HepG2 (cell line): ENCODE data around the gene MAN2A1. TPM values are rescaled to one million over a fixed set of nuclear protein-coding genes. Genes with fewer than 3 reads are reported as not detected.
"Not testable (repeated sequence)": the region's sequence is repeated elsewhere in the genome, so short reads cannot be mapped to it uniquely, and the experiment has no call there.

ENCODE experiments used
- ATAC-seq: fragments of 200-7000 bp; cut with Tn5 transposase; 3 replicates; pipeline ENCODE4 v1.9.1; 2020; ENCODE audit warnings: mild to moderate bottlenecking, moderate library complexity
- BruUV-seq: library from RNA; stranded (reverse); fragments of 400-500 nt; replicated peaks from 2 replicates; lab custom pipeline; 2021; lab: Mats Ljungman, UMichigan
- CTCF ChIA-PET: fragments of 300-600 bp; formaldehyde crosslinking; extraction: SDS; loops from one replicate; lab custom pipeline; 2021; ENCODE audit warnings: low total read pairs, inconsistent platforms, low intra/inter-chr PET ratio; lab: Yijun Ruan, JAX
- POLR2A ChIA-PET: fragments of 350-600 bp; sonication (Branson Sonifier 250); formaldehyde crosslinking; loops from one replicate; lab custom pipeline; 2020; ENCODE audit warnings: antibody characterized with exemption, inconsistent platforms; lab: Yijun Ruan, JAX
- DNase-seq: peaks from one replicate; pipeline ENCODE4 v3.0.0-alpha.2; 2015; ENCODE audit warnings: low spot score
- FAIRE-seq: peaks from 3 replicates; lab custom pipeline; 2011; peaks lifted over from hg19 to GRCh38; lab: Jason Lieb, UNC
- H2AFZ ChIP-seq: one replicate; pipeline ENCODE4 v1.6.1; 2011; ENCODE audit warnings: low read length, inconsistent platforms
- H3K27ac ChIP-seq: fragments of 300-600 bp; 3 replicates; pipeline ENCODE4 v1.8.0; 2011; ENCODE audit warnings: mixed run types, mild to moderate bottlenecking, mixed read lengths, low read length, inconsistent platforms; ENCODE audit not compliant: insufficient read depth; ENCODE audit errors: extremely low read length
- H3K27me3 ChIP-seq, 2 experiments: fragments of 200-600 bp in 1 of 2; 2 replicates in 1 of 2; 3 replicates in 1 of 2; pipeline versions ENCODE4 v1.6.0 to v1.8.0; 2011; ENCODE audit warnings: low read length in 2 of 2, mild to moderate bottlenecking in 2 of 2, moderate library complexity in 2 of 2, inconsistent platforms in 1 of 2; ENCODE audit not compliant: insufficient read depth in 2 of 2, control insufficient read depth in 1 of 2
- H3K36me3 ChIP-seq, 2 experiments: fragments of 200-600 bp in 1 of 2; replicated peaks in 1 of 2; 2 replicates in 1 of 2; 3 replicates in 1 of 2; pipeline versions ENCODE4 v1.5.1 to v1.8.0; 2011; ENCODE audit warnings: low read length in 2 of 2, inconsistent platforms in 1 of 2; ENCODE audit not compliant: insufficient read depth in 2 of 2, control insufficient read depth in 1 of 2
- H3K4me1 ChIP-seq: 2 replicates; pipeline ENCODE4 v1.5.1; 2012; ENCODE audit warnings: low read length, inconsistent platforms; ENCODE audit not compliant: insufficient read depth
- H3K4me2 ChIP-seq: 2 replicates; pipeline ENCODE4 v1.6.0; 2011; ENCODE audit warnings: low read depth, low read length, inconsistent platforms
- H3K4me3 ChIP-seq, 3 experiments: fragments of 200-600 bp in 1 of 3; sonication (generic), shearing (Covaris generic) in 1 of 3; replicated peaks in 1 of 3; 2 replicates each; pipeline ENCODE4 v1.5.1; 2011 to 2016; ENCODE audit warnings: low read length in 3 of 3, inconsistent platforms in 2 of 3, low read depth in 2 of 3, mild to moderate bottlenecking in 2 of 3, control low read depth in 1 of 3, mixed read lengths in 1 of 3; ENCODE audit not compliant: insufficient read depth in 1 of 3
- H3K79me2 ChIP-seq: one replicate; pipeline ENCODE4 v1.6.1; 2011; ENCODE audit warnings: low read length, inconsistent platforms; ENCODE audit not compliant: insufficient read depth
- H3K9ac ChIP-seq: 2 replicates; pipeline ENCODE4 v1.6.0; 2011; ENCODE audit warnings: mild to moderate bottlenecking, low read depth, low read length, inconsistent platforms; ENCODE audit not compliant: insufficient read depth
- H3K9me3 ChIP-seq: 2 replicates; pipeline ENCODE4 v1.5.1; 2012; ENCODE audit warnings: mild to moderate bottlenecking, low read length
- H4K20me1 ChIP-seq: 2 replicates; pipeline ENCODE4 v1.6.0; 2011; ENCODE audit warnings: inconsistent platforms, mild to moderate bottlenecking, low read length, moderate library complexity; ENCODE audit not compliant: insufficient read depth
- SAP130 ChIP-seq: IDR thresholded peaks from 2 replicates; pipeline ENCODE4 v1.6.1; 2016; ENCODE audit warnings: low read depth
- WGBS: methylation state at CpG from one replicate; pipeline ENCODE4 v1.1.6; 2017; ENCODE audit warnings: low lambda C conversion rate; 5-methylcytosine and 5-hydroxymethylcytosine counted together
- in situ Hi-C: cut with HindIII; loops from 2 replicates; pipeline ENCODE4 v1.10.0; 2017; ENCODE audit warnings: low pct_unique_long_range_greater_than_20kb; ENCODE audit not compliant: extremely low pct_ligation_motif_present
- intact Hi-C: fragments of 100-400 bp; cut with micrococcal nuclease; formaldehyde crosslinking; loops from one replicate; pipeline ENCODE4 v1.10.0; 2022; ENCODE audit not compliant: unreplicated experiment
- polyA plus RNA-seq, 8 experiments: library from polyadenylated mRNA; depleted of rRNA in 3 of 8; stranded (reverse) in 7 of 8; unstranded in 1 of 8; fragments of >200 nt; fragmentation: Illumina TruSeq in 4 of 8; extraction: Trizol in 4 of 8; gene quantifications; 2 replicates each; pipeline versions ENCODE4 v1.2.1 to v1.2.3, GENCODE V29; 2011 to 2016; ENCODE audit warnings: low read depth in 4 of 8, missing spikeins in 1 of 8, mixed read lengths in 1 of 8; ENCODE audit not compliant: insufficient read depth in 1 of 8
- total RNA-seq, 5 experiments: library from RNA; depleted of rRNA; stranded (reverse); fragments of >200 nt; fragmentation: Illumina TruSeq; extraction: Trizol; gene quantifications; 2 replicates each; pipeline ENCODE4 v1.2.3, GENCODE V29; 2016; ENCODE audit warnings: low read depth in 1 of 5

Gene MAN2A1
- total and polyA plus RNA-seq, 2 of the 13 experiments (the other 11 are each of a cell fraction or from before 2014, with no cell fraction given), result 56.2 to 80.5 TPM

- FAIRE-seq, CTCF ChIA-PET, H4K20me1 ChIP-seq, H3K4me2 ChIP-seq, H3K4me3 ChIP-seq, intact Hi-C loops, H3K27ac ChIP-seq, H3K9ac ChIP-seq, H3K4me1 ChIP-seq, DNase-seq, ATAC-seq, POLR2A ChIA-PET, in situ Hi-C loops, H2AFZ ChIP-seq, BruUV-seq, H3K27me3 ChIP-seq, H3K9me3 ChIP-seq, H3K79me2 ChIP-seq: not testable (repeated sequence)
- peaks cover 10 to 20% of the 10 kb centered on the region in 2 experiments for H3K36me3 ChIP-seq
- WGBS, result 99% methylated on average over 4 of the region's 4 CpGs
Observed at GRCh38 chr5:109760130-109760529, 70.4 kb downstream of the MAN2A1 start.

GRCh38 chr5:109762821-109763220, 73.1 kb downstream of the MAN2A1 start:
- peaks cover 7% of the 10 kb centered on the region for H3K79me2 ChIP-seq
- in situ Hi-C loops, result no loop called here
- POLR2A ChIA-PET, result no interaction called here

More at GRCh38 chr5:109762821-109763220, 73.1 kb downstream of the MAN2A1 start:
- WGBS, result 95% methylated on average over 1 of the region's 1 CpG
- BruUV-seq, result no TSS peak
- H3K9ac ChIP-seq, result no peak overlapping the region
- intact Hi-C loops, result no loop called here
- H3K27ac ChIP-seq, result no peak overlapping the region
- H3K4me2 ChIP-seq, result no peak overlapping the region
- DNase-seq, result no peak
- no peak overlapping the region for H2AFZ ChIP-seq
- H3K4me3 ChIP-seq, result no peak overlapping the region
- FAIRE-seq, result no peak
- H3K4me1 ChIP-seq, result no peaks in the 10 kb centered on the region
- H3K36me3 ChIP-seq, result peaks cover 7 to 10% of the 10 kb centered on the region in 2 experiments
- CTCF ChIA-PET, result no interaction called here
- H3K27me3 ChIP-seq, result no peaks in the 10 kb centered on the region
- H3K9me3 ChIP-seq, result no peaks in the 10 kb centered on the region
- no peaks in the 10 kb centered on the region for H4K20me1 ChIP-seq
- ATAC-seq, result no peak
- TF ChIP-seq SAP130 (CRISPR knock-in tag), result no peak
